Epithelial cell of esophagus (primary cell): Measurements from ENCODE around the gene FAM234A.
A peak's percentile ranks its signal among the peaks of the same experiment; 100 is the strongest.

Source experiments
- DNase-seq: peaks from one replicate; pipeline ENCODE4 v3.0.0; 2010; ENCODE audit warnings: low read depth
- H3K4me3 ChIP-seq: 2 replicates; pipeline ENCODE4 v1.5.1; 2011; ENCODE audit warnings: mild to moderate bottlenecking, low read length, control low read depth
- CTCF ChIP-seq: IDR thresholded peaks from 2 replicates; pipeline ENCODE4 v1.5.1; 2011; ENCODE audit warnings: low read depth, mild to moderate bottlenecking, low read length, control low read depth, inconsistent platforms; ENCODE audit not compliant: insufficient read depth; ENCODE audit errors: missing control alignments

The FAM234A gene, protein sequence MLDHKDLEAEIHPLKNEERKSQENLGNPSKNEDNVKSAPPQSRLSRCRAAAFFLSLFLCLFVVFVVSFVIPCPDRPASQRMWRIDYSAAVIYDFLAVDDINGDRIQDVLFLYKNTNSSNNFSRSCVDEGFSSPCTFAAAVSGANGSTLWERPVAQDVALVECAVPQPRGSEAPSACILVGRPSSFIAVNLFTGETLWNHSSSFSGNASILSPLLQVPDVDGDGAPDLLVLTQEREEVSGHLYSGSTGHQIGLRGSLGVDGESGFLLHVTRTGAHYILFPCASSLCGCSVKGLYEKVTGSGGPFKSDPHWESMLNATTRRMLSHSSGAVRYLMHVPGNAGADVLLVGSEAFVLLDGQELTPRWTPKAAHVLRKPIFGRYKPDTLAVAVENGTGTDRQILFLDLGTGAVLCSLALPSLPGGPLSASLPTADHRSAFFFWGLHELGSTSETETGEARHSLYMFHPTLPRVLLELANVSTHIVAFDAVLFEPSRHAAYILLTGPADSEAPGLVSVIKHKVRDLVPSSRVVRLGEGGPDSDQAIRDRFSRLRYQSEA

DNA sequence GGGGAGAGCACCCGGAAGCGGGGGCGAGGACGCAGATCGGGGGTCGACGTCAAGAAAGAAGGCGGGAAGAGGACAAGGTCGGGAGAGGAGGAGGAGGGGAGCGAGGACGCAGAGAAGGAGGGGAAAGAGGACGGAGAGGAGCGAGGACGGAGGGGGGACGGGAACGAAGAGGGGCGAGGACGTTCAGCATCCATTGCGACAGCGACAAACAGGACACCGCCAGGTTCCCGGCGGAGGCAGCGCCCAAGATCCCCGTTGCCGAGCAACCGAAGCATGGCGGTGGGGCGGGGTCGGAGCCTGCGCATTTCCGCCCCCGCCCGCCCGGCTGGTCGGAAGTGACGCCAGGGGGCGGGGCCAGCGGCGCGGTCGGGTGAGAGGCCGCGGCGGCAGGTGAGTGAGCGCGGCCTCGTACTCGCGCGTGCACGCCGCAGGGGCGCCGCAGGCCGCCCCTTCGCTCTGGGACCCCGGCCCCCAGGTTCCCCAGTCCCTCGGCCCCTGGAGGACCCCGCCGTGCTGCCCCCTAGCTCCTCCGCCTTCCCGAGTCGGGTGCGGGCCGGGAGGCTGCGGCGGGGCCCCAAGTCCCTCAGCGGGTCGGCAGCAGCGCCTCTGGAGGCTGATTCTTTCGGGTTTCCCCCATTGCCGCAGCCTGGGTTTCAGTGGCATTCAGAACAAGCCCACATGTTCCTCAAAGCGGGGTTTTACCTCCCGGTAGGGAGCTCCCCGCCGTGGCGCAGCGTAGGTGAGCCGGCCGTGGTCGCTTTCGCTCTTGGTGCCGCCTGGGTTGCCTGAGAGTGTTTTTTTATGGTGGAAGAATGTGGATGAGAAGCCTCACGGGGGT, at the start of gene FAM234A:
FAM234A (plus strand) TSS at position 354 of the 838 bp plus-strand sequence. CDS start 19,593 bp downstream, outside the sequence.
- peak; percentile 93 for DNase-seq
- peak within 1 kb of the TSS; percentile 93 for H3K4me3 ChIP-seq
- peak; percentile 39 for TF ChIP-seq CTCF

DNA sequence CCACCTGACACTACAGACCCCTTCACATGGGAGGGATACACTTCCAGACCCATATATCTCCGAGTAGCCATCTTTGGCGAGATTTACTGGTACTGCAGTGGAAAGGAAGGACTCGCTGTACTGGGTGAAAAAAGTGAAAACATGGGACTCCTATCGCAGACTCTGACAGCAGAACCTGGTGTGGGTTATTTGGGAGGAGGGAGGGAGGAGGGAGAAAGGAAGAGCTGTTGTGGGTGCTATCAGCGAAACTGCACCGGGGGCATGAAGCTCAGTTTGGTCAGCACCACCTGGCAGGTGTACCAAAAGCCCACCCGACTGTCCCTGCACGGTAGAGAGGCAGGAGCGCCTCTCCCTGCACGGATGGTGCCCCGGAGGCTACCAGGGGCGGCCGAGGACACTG, 49.4 kb upstream of the FAM234A start:
- no peak for DNase-seq
- no peak for TF ChIP-seq CTCF
- H3K4me3 ChIP-seq, result no peak overlapping the region

DNA sequence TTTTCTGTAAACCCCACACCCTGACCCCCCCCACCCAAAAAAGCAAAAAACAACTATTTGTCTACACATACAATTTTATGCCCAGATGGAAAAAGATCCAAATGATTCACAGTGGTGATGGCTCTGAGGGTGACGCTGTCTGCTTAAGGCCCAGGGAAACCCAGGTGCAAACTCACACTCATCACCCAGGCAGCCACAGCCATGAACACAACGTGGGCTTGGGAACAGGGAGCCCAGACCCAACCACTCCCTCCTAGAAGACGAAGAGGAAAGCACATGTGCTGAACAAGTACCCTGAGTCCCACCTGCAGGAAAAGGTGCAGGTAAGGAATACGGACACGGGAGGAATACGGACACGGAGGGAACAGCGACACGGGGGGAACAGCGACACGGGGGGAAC, 48.9 kb upstream of the FAM234A start:
- DNase-seq, result no peak
- H3K4me3 ChIP-seq, result no peak overlapping the region
- no peak for TF ChIP-seq CTCF

DNA sequence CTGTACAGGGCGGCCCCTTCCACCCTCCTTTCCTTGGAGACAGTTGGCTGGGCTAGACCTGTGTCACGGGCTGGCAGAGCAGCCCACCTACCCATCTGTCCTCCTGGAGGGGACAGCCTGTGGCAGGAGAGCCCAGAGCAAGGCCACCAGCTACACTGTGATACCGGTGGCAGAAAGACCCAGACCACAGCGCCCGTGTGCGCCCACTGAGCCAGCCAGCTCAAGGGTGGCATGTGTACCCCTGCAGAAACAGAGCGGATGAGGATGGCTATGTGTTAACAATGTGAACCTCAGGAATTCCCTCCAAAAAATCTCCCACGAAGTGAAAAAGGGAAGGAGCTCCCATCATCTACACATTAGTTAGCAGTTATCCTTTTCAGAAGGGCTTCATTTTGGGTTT, 47.3 kb upstream of the FAM234A start:
- no peak for TF ChIP-seq CTCF
- no peak for DNase-seq
- no peak overlapping the region for H3K4me3 ChIP-seq

DNA sequence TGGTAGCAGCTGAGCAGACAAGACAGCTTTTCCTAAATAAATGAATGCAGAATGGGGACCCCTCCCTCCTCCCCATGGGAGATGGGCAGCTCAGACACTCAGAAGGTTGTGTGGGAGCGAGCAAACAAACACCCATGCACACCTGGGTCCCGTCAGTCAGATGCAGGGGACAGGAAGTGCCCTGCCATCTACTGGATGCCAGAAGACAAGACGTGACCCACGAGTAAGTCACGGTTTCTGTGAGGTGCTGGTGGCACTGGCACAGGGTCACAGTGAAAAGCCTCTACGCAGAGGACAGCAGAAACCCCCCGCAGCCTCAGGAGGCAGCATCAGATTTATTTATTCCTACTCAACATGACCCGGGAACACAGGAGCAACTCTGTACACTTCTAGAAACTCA, 45.9 kb upstream of the FAM234A start:
- no peak overlapping the region for H3K4me3 ChIP-seq
- DNase-seq, result no peak
- peak; percentile 9 for TF ChIP-seq CTCF

DNA sequence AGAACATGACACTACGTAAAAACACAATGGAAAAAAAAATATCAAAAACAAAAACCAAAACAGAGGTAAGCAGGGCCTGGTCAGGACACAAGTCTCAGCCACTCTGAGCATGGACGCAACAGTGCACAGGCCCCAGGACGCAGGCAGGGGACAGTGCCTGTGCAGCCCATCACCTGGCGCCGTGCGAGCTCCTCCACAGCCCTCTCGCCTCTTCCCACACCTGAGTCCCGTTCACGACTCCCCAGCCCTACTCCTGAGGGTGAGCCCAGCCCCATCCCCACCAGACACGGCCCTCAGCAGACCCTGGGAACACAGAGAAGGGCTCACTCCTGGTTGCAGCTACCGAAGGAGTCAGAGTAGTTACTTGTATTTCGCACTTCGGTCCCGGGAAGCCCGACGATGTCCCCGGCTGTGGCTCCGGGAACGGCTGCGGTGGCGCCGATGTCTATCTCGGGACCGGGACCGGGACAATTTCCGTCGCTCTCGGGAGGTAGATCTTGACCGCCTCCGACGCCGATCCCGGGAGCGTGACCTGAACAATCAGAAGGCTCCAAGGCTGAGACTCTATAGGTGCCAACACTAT, 44.9 kb upstream of the FAM234A start:
- no peak overlapping the region for H3K4me3 ChIP-seq
- TF ChIP-seq CTCF, result no peak
- no peak for DNase-seq
